Endodermal cell (in vitro differentiated cells): Measurements from ENCODE around the gene NSL1. TPM values are rescaled to one million over a fixed set of nuclear protein-coding genes. Genes with fewer than 3 reads are reported as not detected.

Experiments used
- DNase-seq: peaks from one replicate; pipeline ENCODE4 v3.0.0-alpha.2; 2017
- H3K27ac ChIP-seq: 2 replicates; pipeline ENCODE4 v1.5.1; 2013; ENCODE audit warnings: mild to moderate bottlenecking, low read depth, low read length, moderate library complexity
- H3K27me3 ChIP-seq: 2 replicates; pipeline ENCODE4 v1.6.1; 2013; ENCODE audit warnings: mild to moderate bottlenecking, low read length, moderate library complexity; ENCODE audit not compliant: insufficient read depth, control insufficient read depth, poor library complexity, severe bottlenecking
- H3K36me3 ChIP-seq: 2 replicates; pipeline ENCODE4 v1.7.0; 2013; ENCODE audit warnings: mild to moderate bottlenecking, low read length, moderate library complexity; ENCODE audit not compliant: control insufficient read depth, insufficient read depth
- H3K4me1 ChIP-seq: one replicate; pipeline ENCODE4 v1.7.0; 2013; ENCODE audit warnings: low read length; ENCODE audit not compliant: control insufficient read depth, insufficient read depth
- H3K4me3 ChIP-seq: 2 replicates; pipeline ENCODE4 v1.5.1; 2013; ENCODE audit warnings: mild to moderate bottlenecking, low read length, moderate library complexity
- H3K9ac ChIP-seq: 2 replicates; pipeline ENCODE4 v1.6.1; 2013; ENCODE audit warnings: mild to moderate bottlenecking, low read length, moderate library complexity; ENCODE audit not compliant: poor library complexity, severe bottlenecking; ENCODE audit errors: extremely low read depth
- H3K9me3 ChIP-seq: 2 replicates; pipeline ENCODE4 v1.6.1; 2013; ENCODE audit warnings: mild to moderate bottlenecking, low read length, moderate library complexity; ENCODE audit not compliant: control insufficient read depth
- H3K27ac Mint-ChIP-seq: 2 replicates; pipeline ENCODE4 v1.8.0; 2020; ENCODE audit warnings: mixed read lengths
- H3K27me3 Mint-ChIP-seq: 2 replicates; pipeline ENCODE4 v1.8.0; 2021; ENCODE audit warnings: mild to moderate bottlenecking, mixed read lengths; ENCODE audit not compliant: insufficient read depth
- H3K36me3 Mint-ChIP-seq: 2 replicates; pipeline ENCODE4 v1.8.0; 2020; ENCODE audit warnings: low read depth, mixed read lengths
- H3K4me1 Mint-ChIP-seq: 2 replicates; pipeline ENCODE4 v1.8.0; 2020; ENCODE audit warnings: mixed read lengths
- H3K4me3 Mint-ChIP-seq: 2 replicates; pipeline ENCODE4 v1.8.0; 2020; ENCODE audit warnings: mild to moderate bottlenecking, moderate library complexity, mixed read lengths
- H3K9me3 Mint-ChIP-seq: 2 replicates; pipeline ENCODE4 v1.8.0; 2020; ENCODE audit warnings: mild to moderate bottlenecking, mixed read lengths
- WGBS, 2 experiments: methylation state at CpG; one replicate each; pipeline versions ENCODE4 v1.1.5 to v1.1.7; 2013; ENCODE audit warnings: missing lambda C conversion rate in 2 of 2, mixed read lengths in 1 of 2; ENCODE audit not compliant: insufficient coverage in 1 of 2, insufficient read length in 1 of 2; 5-methylcytosine and 5-hydroxymethylcytosine counted together
- total RNA-seq, 2 donors: library from RNA; stranded (reverse); fragmentation: NEBNext Ultra II Directional in 1 of 2; extraction: Animal tissue kit (Norgen Biotek cat#: 25700) in 1 of 2; gene quantifications; 2 replicates in 1 of 2; 3 replicates in 1 of 2; pipeline ENCODE4 v1.2.1, GENCODE V29; 2021
- TF ChIP-seq, protein P1 (sequence below): fragments of 200-600 bp; sonication (generic); conservative IDR thresholded peaks from 2 replicates; pipeline ENCODE4 v1.5.0; 2021; ENCODE audit warnings: antibody characterized with exemption, mild to moderate bottlenecking

NSL1 gene
- total RNA-seq, 2 donors from 2014 or later: 47.6 to 57.7 TPM

DNA sequence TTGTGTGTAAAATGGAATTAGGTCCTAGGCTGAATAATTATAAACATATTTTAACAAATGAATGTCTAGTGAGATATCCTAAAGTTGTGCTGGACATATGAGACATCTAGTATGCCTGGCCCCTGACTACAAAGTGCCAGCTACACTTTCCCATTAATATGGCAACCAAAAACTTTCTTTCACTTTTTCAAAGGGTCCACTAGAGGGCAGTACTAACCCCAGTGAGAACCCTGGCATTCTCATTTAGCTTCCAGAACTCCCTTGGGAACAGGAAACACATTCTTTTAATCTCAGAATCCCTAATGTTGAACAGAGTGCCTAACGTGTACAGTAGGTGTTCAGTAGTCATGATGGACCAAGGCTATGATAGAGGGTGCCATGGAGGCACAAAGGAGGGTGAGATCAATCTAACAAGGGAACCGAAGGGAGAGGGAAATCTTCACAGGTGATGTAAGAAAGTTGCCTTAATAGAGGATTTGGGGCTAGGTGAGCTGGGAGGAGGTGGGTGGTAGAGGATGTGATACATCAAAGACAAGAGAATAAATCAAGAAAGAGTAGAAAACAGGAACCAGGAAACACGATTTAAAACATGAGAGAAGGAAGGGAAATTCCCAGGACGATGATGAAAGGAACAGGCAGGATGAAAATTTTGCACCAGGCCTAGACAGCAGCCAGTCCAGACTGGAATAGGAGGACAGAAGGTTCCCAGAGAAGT is 41.6 kb downstream of the NSL1 start:
- H3K4me3 ChIP-seq: no peak overlapping the region
- peak; percentile 66 for DNase-seq
- H3K9me3 Mint-ChIP-seq: peaks cover 3% of the 10 kb centered on the region
- H3K4me1 ChIP-seq: no peaks in the 10 kb centered on the region
- H3K36me3 ChIP-seq: peaks cover 6% of the 10 kb centered on the region
- no peak overlapping the region for H3K9ac ChIP-seq
- no peaks in the 10 kb centered on the region for H3K27me3 Mint-ChIP-seq
- WGBS, 2 experiments: 64 to 68% methylated on average over 4 of the region's 4 CpGs
- no peak overlapping the region for H3K27ac ChIP-seq
- peak overlapping the region; percentile 74 for H3K27ac Mint-ChIP-seq
- H3K36me3 Mint-ChIP-seq: peaks cover 14% of the 10 kb centered on the region
- H3K4me1 Mint-ChIP-seq: peaks cover 15% of the 10 kb centered on the region
- H3K27me3 ChIP-seq: no peaks in the 10 kb centered on the region
- no peak overlapping the region for H3K4me3 Mint-ChIP-seq
- H3K9me3 ChIP-seq: peaks cover 10% of the 10 kb centered on the region
- TF ChIP-seq, protein P1, sequence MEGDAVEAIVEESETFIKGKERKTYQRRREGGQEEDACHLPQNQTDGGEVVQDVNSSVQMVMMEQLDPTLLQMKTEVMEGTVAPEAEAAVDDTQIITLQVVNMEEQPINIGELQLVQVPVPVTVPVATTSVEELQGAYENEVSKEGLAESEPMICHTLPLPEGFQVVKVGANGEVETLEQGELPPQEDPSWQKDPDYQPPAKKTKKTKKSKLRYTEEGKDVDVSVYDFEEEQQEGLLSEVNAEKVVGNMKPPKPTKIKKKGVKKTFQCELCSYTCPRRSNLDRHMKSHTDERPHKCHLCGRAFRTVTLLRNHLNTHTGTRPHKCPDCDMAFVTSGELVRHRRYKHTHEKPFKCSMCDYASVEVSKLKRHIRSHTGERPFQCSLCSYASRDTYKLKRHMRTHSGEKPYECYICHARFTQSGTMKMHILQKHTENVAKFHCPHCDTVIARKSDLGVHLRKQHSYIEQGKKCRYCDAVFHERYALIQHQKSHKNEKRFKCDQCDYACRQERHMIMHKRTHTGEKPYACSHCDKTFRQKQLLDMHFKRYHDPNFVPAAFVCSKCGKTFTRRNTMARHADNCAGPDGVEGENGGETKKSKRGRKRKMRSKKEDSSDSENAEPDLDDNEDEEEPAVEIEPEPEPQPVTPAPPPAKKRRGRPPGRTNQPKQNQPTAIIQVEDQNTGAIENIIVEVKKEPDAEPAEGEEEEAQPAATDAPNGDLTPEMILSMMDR: peak; percentile 85

DNA sequence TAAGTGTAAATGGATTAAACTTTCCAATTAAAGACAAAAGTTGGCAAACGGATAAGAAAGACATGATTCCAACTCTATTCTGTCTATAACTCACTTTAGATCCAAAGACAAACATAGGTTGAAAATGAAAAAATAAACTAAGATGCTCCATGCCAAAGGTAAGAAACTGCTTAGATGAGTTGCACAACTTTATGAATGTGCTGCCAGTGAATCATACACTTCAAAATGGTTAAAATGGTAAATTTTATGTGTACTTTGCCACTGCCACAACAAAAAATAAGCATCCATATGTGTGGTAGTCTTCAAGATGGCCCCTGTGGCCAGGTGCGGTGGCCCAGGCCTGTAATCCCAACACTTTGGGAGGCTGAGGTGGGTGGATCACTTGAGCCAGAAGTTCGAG is 45.0 kb downstream of the NSL1 start:
- TF ChIP-seq, protein P1: no peak
- no peak overlapping the region for H3K4me3 Mint-ChIP-seq
- peaks cover 8% of the 10 kb centered on the region for H3K36me3 ChIP-seq
- no peaks in the 10 kb centered on the region for H3K27me3 ChIP-seq
- no peak overlapping the region for H3K27ac Mint-ChIP-seq
- peaks cover 8% of the 10 kb centered on the region for H3K4me1 ChIP-seq
- no peak for DNase-seq
- WGBS, 2 experiments: 94% methylated on average over 3 of the region's 3 CpGs; no CpG with 5 or more reads in 1 of the 2 experiments
- no peak overlapping the region for H3K4me3 ChIP-seq
- H3K9me3 ChIP-seq: peaks cover 16% of the 10 kb centered on the region
- H3K36me3 Mint-ChIP-seq: peaks cover 16% of the 10 kb centered on the region
- H3K27ac ChIP-seq: no peak overlapping the region
- peaks cover 7% of the 10 kb centered on the region for H3K9me3 Mint-ChIP-seq
- peaks cover 14% of the 10 kb centered on the region for H3K4me1 Mint-ChIP-seq
- no peaks in the 10 kb centered on the region for H3K27me3 Mint-ChIP-seq
- H3K9ac ChIP-seq: no peak overlapping the region

DNA sequence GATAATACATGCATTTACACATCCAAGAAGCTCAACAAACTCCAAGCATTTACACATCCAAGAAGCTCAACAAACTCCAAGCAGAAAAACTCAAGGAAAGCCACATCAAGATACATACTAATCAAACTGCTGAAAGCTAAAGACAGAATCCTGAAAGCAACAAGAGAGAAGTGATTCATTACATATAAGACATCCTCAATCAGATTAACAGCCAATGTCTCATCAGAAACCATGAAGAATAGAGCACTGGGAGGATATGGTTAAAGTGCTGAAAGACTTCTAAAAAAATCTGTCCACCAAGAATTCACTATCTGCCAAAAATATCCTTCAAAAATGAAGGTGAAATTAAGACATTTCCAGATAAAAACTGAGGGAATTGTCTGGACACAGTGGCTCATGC is 46.3 kb downstream of the NSL1 start:
- peaks cover 25% of the 10 kb centered on the region for H3K36me3 Mint-ChIP-seq
- no peak overlapping the region for H3K27ac Mint-ChIP-seq
- H3K27me3 Mint-ChIP-seq: no peaks in the 10 kb centered on the region
- no peak for DNase-seq
- H3K4me3 ChIP-seq: no peak overlapping the region
- no peak overlapping the region for H3K4me3 Mint-ChIP-seq
- TF ChIP-seq, protein P1: no peak
- no peak overlapping the region for H3K27ac ChIP-seq
- H3K4me1 ChIP-seq: peaks cover 8% of the 10 kb centered on the region
- H3K9me3 ChIP-seq: peaks cover 23% of the 10 kb centered on the region
- peaks cover 10% of the 10 kb centered on the region for H3K9me3 Mint-ChIP-seq
- no peak overlapping the region for H3K9ac ChIP-seq
- H3K4me1 Mint-ChIP-seq: peaks cover 14% of the 10 kb centered on the region
- no peaks in the 10 kb centered on the region for H3K27me3 ChIP-seq
- peaks cover 15% of the 10 kb centered on the region for H3K36me3 ChIP-seq
